Measurements from ENCODE around the gene HPSE2. TPM values are rescaled to one million over a fixed set of nuclear protein-coding genes. Genes with fewer than 3 reads are reported as not detected.

HPSE2 gene
- polyA plus RNA-seq, 2 of the 4 experiments (the other 2 are of a cell fraction): not detected

DNA sequence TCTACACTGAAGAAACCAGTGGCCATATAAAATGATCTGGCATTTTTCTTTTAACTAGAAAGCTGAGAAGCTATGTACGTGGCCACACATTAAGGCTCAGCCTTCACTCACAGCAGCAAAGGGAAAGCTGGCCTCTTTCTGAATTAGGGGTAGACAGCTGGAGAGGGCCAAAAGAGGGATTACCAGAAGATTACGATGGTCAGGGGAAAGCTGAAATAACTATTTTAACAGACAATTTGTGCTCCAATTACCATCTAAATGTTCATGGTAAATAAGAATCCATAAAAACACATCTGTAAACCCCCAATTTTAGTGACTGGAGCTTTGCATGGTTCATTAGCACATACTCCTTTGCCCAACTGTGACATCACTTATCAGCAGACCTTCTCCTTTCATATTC lies 314.3 kb downstream of the HPSE2 start:
- DNase-seq (ENCODE audit: low read depth in 1 of 2, low spot score in 1 of 2): no peak
- H3K4me2 ChIP-seq: no peak overlapping the region
- 38% methylated on average over 2 of the region's 2 CpGs for WGBS (ENCODE audit: missing lambda C conversion rate)
- FAIRE-seq: no peak
- no peak for ATAC-seq
- no peak overlapping the region for H3K27ac ChIP-seq
- H3K9me3 ChIP-seq: no peaks in the 10 kb centered on the region
- POLR2A ChIA-PET: no interaction called here
- CTCF ChIA-PET: interaction anchor here (0.6 kb wide), 1 partner anchor 208 kb away, joined by 3 read pairs; no protein-coding TSS in a partner anchor
- TF ChIP-seq, protein P1, sequence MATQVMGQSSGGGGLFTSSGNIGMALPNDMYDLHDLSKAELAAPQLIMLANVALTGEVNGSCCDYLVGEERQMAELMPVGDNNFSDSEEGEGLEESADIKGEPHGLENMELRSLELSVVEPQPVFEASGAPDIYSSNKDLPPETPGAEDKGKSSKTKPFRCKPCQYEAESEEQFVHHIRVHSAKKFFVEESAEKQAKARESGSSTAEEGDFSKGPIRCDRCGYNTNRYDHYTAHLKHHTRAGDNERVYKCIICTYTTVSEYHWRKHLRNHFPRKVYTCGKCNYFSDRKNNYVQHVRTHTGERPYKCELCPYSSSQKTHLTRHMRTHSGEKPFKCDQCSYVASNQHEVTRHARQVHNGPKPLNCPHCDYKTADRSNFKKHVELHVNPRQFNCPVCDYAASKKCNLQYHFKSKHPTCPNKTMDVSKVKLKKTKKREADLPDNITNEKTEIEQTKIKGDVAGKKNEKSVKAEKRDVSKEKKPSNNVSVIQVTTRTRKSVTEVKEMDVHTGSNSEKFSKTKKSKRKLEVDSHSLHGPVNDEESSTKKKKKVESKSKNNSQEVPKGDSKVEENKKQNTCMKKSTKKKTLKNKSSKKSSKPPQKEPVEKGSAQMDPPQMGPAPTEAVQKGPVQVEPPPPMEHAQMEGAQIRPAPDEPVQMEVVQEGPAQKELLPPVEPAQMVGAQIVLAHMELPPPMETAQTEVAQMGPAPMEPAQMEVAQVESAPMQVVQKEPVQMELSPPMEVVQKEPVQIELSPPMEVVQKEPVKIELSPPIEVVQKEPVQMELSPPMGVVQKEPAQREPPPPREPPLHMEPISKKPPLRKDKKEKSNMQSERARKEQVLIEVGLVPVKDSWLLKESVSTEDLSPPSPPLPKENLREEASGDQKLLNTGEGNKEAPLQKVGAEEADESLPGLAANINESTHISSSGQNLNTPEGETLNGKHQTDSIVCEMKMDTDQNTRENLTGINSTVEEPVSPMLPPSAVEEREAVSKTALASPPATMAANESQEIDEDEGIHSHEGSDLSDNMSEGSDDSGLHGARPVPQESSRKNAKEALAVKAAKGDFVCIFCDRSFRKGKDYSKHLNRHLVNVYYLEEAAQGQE (IDR thresholded peaks at IDR 0.05): no peak
- TF ChIP-seq PHF8 (IDR thresholded peaks at IDR 0.05; ENCODE audit: borderline replicate concordance, low read depth) (no peak), JUNB (IDR thresholded peaks at IDR 0.05) (no peak), ZNF302 (CRISPR knock-in tag; IDR thresholded peaks at IDR 0.05) (no peak), CBX2 (IDR thresholded peaks at IDR 0.05; ENCODE audit: borderline replicate concordance, low read depth) (no peak), EP300 (IDR thresholded peaks at IDR 0.05) (no peak), FOSL2 (IDR thresholded peaks at IDR 0.05) (no peak), FOSL2 (CRISPR knock-in tag; IDR thresholded peaks at IDR 0.05) (no peak)
- TF ChIP-seq, protein P2, sequence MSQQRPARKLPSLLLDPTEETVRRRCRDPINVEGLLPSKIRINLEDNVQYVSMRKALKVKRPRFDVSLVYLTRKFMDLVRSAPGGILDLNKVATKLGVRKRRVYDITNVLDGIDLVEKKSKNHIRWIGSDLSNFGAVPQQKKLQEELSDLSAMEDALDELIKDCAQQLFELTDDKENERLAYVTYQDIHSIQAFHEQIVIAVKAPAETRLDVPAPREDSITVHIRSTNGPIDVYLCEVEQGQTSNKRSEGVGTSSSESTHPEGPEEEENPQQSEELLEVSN (IDR thresholded peaks at IDR 0.05; ENCODE audit: borderline replicate concordance, low read depth): no peak
- TF ChIP-seq, protein P3, sequence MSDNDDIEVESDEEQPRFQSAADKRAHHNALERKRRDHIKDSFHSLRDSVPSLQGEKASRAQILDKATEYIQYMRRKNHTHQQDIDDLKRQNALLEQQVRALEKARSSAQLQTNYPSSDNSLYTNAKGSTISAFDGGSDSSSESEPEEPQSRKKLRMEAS (IDR thresholded peaks at IDR 0.05): no peak
- H3K4me3 ChIP-seq: no peak overlapping the region
- no peaks in the 10 kb centered on the region for H3K4me1 ChIP-seq

DNA sequence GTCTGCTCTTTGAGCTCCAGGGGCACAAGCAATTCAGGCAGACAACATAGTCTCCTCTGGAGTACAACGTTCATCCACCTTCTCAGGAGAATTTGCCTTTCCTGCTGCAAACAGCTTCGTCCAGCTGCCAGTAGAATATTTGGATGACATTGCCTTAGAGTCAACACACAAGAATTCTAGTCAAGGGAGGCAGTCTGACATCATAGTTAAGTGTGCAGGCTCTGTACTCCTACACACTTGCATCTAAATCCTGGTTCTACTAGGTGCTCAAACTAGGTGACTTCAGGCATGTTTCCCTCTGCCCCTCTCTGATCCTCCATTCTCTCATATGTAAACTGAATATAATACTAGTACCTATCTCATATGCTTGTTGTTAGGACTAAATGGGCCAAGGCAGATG lies 314.8 kb downstream of the HPSE2 start:
- 3% methylated on average over 2 of the region's 2 CpGs for WGBS (ENCODE audit: missing lambda C conversion rate)
- Histone ChIP-seq H3K4me2 (no peak overlapping the region), H3K9me3 (no peaks in the 10 kb centered on the region), H3K4me3 (no peak overlapping the region), H3K4me1 (no peaks in the 10 kb centered on the region), H3K27ac (no peak overlapping the region)
- ChIA-PET CTCF (interaction anchor here (0.6 kb wide), 1 partner anchor 209 kb away, joined by 3 read pairs; no protein-coding TSS in a partner anchor), POLR2A (no interaction called here)
- TF ChIP-seq NFE2L2 (conservative IDR thresholded peaks at IDR 0.05; ENCODE audit: low read length): no peak
- TF ChIP-seq TP53 (CRISPR knock-in tag; IDR thresholded peaks at IDR 0.05): no peak
- TF ChIP-seq CBX2 (IDR thresholded peaks at IDR 0.05; ENCODE audit: borderline replicate concordance, low read depth): no peak
- no peak for TF ChIP-seq GATA3 (IDR thresholded peaks at IDR 0.05; ENCODE audit: borderline replicate concordance)
- TF ChIP-seq CHD2 (IDR thresholded peaks at IDR 0.05; ENCODE audit: low read length, partially characterized antibody): no peak
- TF ChIP-seq JUNB (IDR thresholded peaks at IDR 0.05): no peak
- TF ChIP-seq RFX5 (IDR thresholded peaks at IDR 0.05): no peak
- no peak for TF ChIP-seq RCOR1 (IDR thresholded peaks at IDR 0.05; ENCODE audit: low read depth, low read length)
- TF ChIP-seq, protein P4, sequence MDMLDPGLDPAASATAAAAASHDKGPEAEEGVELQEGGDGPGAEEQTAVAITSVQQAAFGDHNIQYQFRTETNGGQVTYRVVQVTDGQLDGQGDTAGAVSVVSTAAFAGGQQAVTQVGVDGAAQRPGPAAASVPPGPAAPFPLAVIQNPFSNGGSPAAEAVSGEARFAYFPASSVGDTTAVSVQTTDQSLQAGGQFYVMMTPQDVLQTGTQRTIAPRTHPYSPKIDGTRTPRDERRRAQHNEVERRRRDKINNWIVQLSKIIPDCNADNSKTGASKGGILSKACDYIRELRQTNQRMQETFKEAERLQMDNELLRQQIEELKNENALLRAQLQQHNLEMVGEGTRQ (IDR thresholded peaks at IDR 0.05): no peak
- TF ChIP-seq, protein P2 (IDR thresholded peaks at IDR 0.05; ENCODE audit: borderline replicate concordance, low read depth): no peak
- no peak for TF ChIP-seq ZNF302 (CRISPR knock-in tag; IDR thresholded peaks at IDR 0.05)
- TF ChIP-seq, protein P5, sequence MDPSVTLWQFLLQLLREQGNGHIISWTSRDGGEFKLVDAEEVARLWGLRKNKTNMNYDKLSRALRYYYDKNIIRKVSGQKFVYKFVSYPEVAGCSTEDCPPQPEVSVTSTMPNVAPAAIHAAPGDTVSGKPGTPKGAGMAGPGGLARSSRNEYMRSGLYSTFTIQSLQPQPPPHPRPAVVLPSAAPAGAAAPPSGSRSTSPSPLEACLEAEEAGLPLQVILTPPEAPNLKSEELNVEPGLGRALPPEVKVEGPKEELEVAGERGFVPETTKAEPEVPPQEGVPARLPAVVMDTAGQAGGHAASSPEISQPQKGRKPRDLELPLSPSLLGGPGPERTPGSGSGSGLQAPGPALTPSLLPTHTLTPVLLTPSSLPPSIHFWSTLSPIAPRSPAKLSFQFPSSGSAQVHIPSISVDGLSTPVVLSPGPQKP (IDR thresholded peaks at IDR 0.05; ENCODE audit: low read depth, low read length): no peak
- TF ChIP-seq TFCP2L1 (CRISPR knock-in tag; IDR thresholded peaks at IDR 0.05): no peak
- no peak for TF ChIP-seq FOXS1 (CRISPR knock-in tag; IDR thresholded peaks at IDR 0.05)
- TF ChIP-seq ZC3H11A (IDR thresholded peaks at IDR 0.05): no peak
- no peak for TF ChIP-seq MAZ (IDR thresholded peaks at IDR 0.05; ENCODE audit: borderline replicate concordance, low read depth, low read length)
- TF ChIP-seq POLR2AphosphoS2 (conservative IDR thresholded peaks at IDR 0.05; ENCODE audit: low read length): no peak
- TF ChIP-seq CBX8 (IDR thresholded peaks at IDR 0.05): no peak
- no peak for ATAC-seq
- FAIRE-seq: no peak
- no peak for DNase-seq (ENCODE audit: low read depth in 1 of 2, low spot score in 1 of 2)

Measured in A549 (cell line).